PC-9 (cell line): ENCODE measurements around the gene TLR1.
"Not testable (repeated sequence)": the region's sequence is repeated elsewhere in the genome, so short reads cannot be mapped to it uniquely, and the experiment has no call there.

Source experiments
- EZH2 ChIP-seq: fragments of 200-600 bp; sonication (generic); IDR thresholded peaks from 2 replicates; pipeline ENCODE4 v1.8.0; 2017; ENCODE audit warnings: antibody characterized with exemption, low read depth
- TF ChIP-seq, protein P1 (sequence below): fragments of 200-600 bp; sonication (generic); conservative IDR thresholded peaks from 2 replicates; pipeline ENCODE4 v1.6.1; 2017; ENCODE audit warnings: mixed run types, antibody characterized with exemption, mild to moderate bottlenecking, moderate library complexity

GRCh38 chr4:38806251-38806650 lies 1.7 kb upstream of the TLR1 start:
- TF ChIP-seq, protein P1, sequence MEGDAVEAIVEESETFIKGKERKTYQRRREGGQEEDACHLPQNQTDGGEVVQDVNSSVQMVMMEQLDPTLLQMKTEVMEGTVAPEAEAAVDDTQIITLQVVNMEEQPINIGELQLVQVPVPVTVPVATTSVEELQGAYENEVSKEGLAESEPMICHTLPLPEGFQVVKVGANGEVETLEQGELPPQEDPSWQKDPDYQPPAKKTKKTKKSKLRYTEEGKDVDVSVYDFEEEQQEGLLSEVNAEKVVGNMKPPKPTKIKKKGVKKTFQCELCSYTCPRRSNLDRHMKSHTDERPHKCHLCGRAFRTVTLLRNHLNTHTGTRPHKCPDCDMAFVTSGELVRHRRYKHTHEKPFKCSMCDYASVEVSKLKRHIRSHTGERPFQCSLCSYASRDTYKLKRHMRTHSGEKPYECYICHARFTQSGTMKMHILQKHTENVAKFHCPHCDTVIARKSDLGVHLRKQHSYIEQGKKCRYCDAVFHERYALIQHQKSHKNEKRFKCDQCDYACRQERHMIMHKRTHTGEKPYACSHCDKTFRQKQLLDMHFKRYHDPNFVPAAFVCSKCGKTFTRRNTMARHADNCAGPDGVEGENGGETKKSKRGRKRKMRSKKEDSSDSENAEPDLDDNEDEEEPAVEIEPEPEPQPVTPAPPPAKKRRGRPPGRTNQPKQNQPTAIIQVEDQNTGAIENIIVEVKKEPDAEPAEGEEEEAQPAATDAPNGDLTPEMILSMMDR = not testable (repeated sequence)
- TF ChIP-seq EZH2 = not testable (repeated sequence)
